ENCODE measurements around the gene ALK.

GRCh38 chr2:29272311-29272710 lies 649.1 kb downstream of the ALK start:
- TF ChIP-seq CTCF (IDR thresholded peaks at IDR 0.05) (no peak), POLR2A (IDR thresholded peaks at IDR 0.05) (no peak)
